Activated CD4-positive, alpha-beta T cell treated with anti-CD3 and anti-CD28 coated beads, Interleukin-2, amount 50 U/mL, for 48 hours (primary cell): ENCODE data around the gene PTPRC.

Experiments
- DNase-seq, 2 experiments: peaks; one replicate each; pipeline ENCODE4 v3.0.0-alpha.2; 2020

The PTPRC gene

GRCh38 chr1:198620951-198621824, 17.7 kb upstream of the PTPRC start:
- DNase-seq: peak; percentile 63 to 76

GRCh38 chr1:198622001-198622400, 16.8 kb upstream of the PTPRC start:
- DNase-seq: no peak

GRCh38 chr1:198623752-198624647, 14.8 kb upstream of the PTPRC start:
- DNase-seq: no peak

GRCh38 chr1:198624648-198624980, 14.2 kb upstream of the PTPRC start:
- no peak for DNase-seq

GRCh38 chr1:198627436-198628066, 11.3 kb upstream of the PTPRC start:
- no peak for DNase-seq

- no peak for DNase-seq
Measured at GRCh38 chr1:198628067-198628455, 10.8 kb upstream of the PTPRC start.

GRCh38 chr1:198629610-198630009, 9.2 kb upstream of the PTPRC start:
- DNase-seq: no peak

- no peak for DNase-seq
Measured at GRCh38 chr1:198630863-198631262, 8.0 kb upstream of the PTPRC start.

GRCh38 chr1:198631292-198631691, 7.5 kb upstream of the PTPRC start:
- DNase-seq: no peak

GRCh38 chr1:198632007-198632406, 6.8 kb upstream of the PTPRC start:
- DNase-seq: no peak

- no peak for DNase-seq
Measured at GRCh38 chr1:198633675-198634121, 5.1 kb upstream of the PTPRC start.

GRCh38 chr1:198635964-198636363, 2.9 kb upstream of the PTPRC start:
- DNase-seq: no peak

- no peak for DNase-seq
Measured at GRCh38 chr1:198636391-198636790, 2.4 kb upstream of the PTPRC start.

- DNase-seq: no peak
Measured at GRCh38 chr1:198637157-198637556, 1.7 kb upstream of the PTPRC start.

GRCh38 chr1:198637916-198638437, 863 bp upstream of the PTPRC start:
- no peak for DNase-seq

GRCh38 chr1:198638441-198638840, 399 bp upstream of the PTPRC start:
- no peak for DNase-seq

- DNase-seq: no peak
Measured at GRCh38 chr1:198639671-198640143, 867 bp downstream of the PTPRC start.

- no peak for DNase-seq
Measured at GRCh38 chr1:198640174-198640573, 1.3 kb downstream of the PTPRC start.

- no peak for DNase-seq
Measured at GRCh38 chr1:198641501-198641900, 2.7 kb downstream of the PTPRC start.

- no peak for DNase-seq
Measured at GRCh38 chr1:198641966-198642668, 3.3 kb downstream of the PTPRC start.

GRCh38 chr1:198642983-198643382, 4.1 kb downstream of the PTPRC start:
- DNase-seq: no peak

GRCh38 chr1:198643808-198644207, 5.0 kb downstream of the PTPRC start:
- no peak for DNase-seq
